Type B pancreatic cell (in vitro differentiated cells): ENCODE data around the gene EFCAB8. TPM values are rescaled to one million over a fixed set of nuclear protein-coding genes. Genes with fewer than 3 reads are reported as not detected.
A peak's percentile ranks its signal among the peaks of the same experiment; 100 is the strongest.

Source experiments
- DNase-seq: peaks from one replicate; pipeline ENCODE4 v3.0.0; 2021; ENCODE audit warnings: mixed read lengths; ENCODE audit not compliant: unreplicated experiment; ENCODE audit errors: extremely low spot score
- H3K27ac Mint-ChIP-seq: 2 replicates; pipeline ENCODE4 v1.8.0; 2021; ENCODE audit warnings: mild to moderate bottlenecking, mixed read lengths
- H3K27me3 Mint-ChIP-seq: 2 replicates; pipeline ENCODE4 v1.8.0; 2021; ENCODE audit warnings: mixed read lengths
- H3K36me3 Mint-ChIP-seq: 2 replicates; pipeline ENCODE4 v1.8.0; 2021; ENCODE audit warnings: mixed read lengths
- H3K4me1 Mint-ChIP-seq: one replicate; pipeline ENCODE4 v1.8.0; 2021; ENCODE audit warnings: mixed read lengths; ENCODE audit not compliant: unreplicated experiment
- H3K4me3 Mint-ChIP-seq: 2 replicates; pipeline ENCODE4 v1.8.0; 2021; ENCODE audit warnings: mild to moderate bottlenecking, mixed read lengths
- H3K9me3 Mint-ChIP-seq: 2 replicates; pipeline ENCODE4 v1.8.0; 2021; ENCODE audit warnings: mixed read lengths
- total RNA-seq: library from RNA; stranded (reverse); gene quantifications from 2 replicates; pipeline ENCODE4 v1.2.1, GENCODE V29; 2021; ENCODE audit warnings: low replicate concordance
- TF ChIP-seq, protein P1 (sequence below): fragments of 200-600 bp; sonication (generic); conservative IDR thresholded peaks from 2 replicates; pipeline ENCODE4 v1.5.0; 2021; ENCODE audit warnings: antibody characterized with exemption, mild to moderate bottlenecking

EFCAB8 gene
- total RNA-seq, 1 donor from 2014 or later, result 0.97 TPM

DNA sequence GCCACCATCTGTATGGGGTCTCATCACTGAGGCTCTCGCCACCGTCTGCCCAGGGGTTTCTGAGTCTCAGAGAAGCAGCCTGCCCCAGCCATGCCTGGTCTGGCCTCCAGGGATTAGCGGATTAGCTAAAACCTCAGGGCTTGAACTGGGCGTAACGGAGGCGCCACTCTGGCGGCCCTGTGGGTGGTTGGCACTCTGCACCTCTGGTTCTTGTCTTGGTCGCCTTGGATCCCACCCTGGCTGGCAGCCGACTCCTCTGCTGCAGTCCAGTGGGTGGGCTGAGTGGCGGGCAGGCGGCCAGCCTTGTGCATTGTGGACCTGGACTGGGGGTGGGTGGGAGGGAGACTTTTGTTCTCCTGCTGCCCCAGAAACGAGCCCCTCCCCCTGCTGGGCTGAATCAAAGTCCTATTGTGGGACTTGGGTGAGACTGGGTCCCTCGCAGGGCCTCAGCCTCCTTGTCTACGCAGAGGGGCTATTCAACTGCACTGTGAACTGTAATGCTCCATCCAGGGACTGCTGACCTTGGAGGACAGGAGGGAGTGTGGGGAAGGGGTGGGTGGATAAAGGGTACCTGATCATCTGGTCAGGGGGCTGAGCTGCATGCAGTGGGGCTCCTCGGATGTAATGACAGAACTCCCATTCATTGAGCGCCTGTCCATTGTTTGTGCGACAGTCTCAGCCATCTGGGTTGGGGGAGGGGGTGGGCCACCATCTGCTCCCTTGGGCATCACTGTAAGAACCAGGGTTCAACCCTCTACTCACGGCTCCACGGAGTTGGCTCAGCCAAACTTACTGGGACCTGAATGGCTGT is 121.6 kb downstream of the EFCAB8 start:
- Mint-ChIP-seq H3K4me3 (no peak overlapping the region), H3K9me3 (no peaks in the 10 kb centered on the region), H3K4me1 (peaks cover 10% of the 10 kb centered on the region), H3K36me3 (no peaks in the 10 kb centered on the region), H3K27ac (no peak overlapping the region), H3K27me3 (peaks cover 4% of the 10 kb centered on the region)
- no peak for DNase-seq
- TF ChIP-seq, protein P1, sequence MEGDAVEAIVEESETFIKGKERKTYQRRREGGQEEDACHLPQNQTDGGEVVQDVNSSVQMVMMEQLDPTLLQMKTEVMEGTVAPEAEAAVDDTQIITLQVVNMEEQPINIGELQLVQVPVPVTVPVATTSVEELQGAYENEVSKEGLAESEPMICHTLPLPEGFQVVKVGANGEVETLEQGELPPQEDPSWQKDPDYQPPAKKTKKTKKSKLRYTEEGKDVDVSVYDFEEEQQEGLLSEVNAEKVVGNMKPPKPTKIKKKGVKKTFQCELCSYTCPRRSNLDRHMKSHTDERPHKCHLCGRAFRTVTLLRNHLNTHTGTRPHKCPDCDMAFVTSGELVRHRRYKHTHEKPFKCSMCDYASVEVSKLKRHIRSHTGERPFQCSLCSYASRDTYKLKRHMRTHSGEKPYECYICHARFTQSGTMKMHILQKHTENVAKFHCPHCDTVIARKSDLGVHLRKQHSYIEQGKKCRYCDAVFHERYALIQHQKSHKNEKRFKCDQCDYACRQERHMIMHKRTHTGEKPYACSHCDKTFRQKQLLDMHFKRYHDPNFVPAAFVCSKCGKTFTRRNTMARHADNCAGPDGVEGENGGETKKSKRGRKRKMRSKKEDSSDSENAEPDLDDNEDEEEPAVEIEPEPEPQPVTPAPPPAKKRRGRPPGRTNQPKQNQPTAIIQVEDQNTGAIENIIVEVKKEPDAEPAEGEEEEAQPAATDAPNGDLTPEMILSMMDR, result no peak

DNA sequence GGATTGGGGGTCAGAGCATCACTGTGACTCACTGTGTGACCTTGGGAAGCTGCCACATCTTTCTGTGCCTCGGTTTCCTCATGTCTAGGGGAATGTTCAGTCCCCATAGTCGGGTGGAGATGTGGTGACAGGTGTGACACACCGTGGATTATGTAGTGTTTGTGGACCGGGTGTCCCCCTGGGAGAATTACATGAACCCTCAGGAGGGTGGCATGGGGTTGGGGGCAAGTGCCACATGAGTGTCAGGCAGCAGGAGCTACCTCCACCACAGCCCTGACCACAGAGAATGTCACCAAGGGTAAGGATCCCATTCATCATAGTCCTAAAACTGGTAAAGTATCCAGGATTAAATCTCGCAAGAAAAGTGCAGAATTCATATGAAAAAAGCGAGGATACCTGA is 122.3 kb downstream of the EFCAB8 start:
- no peak for DNase-seq
- Mint-ChIP-seq H3K36me3 (no peaks in the 10 kb centered on the region), H3K4me1 (peaks cover 7% of the 10 kb centered on the region), H3K27ac (no peak overlapping the region), H3K27me3 (peaks cover 4% of the 10 kb centered on the region), H3K4me3 (no peak overlapping the region), H3K9me3 (no peaks in the 10 kb centered on the region)
- TF ChIP-seq, protein P1, result no peak

DNA sequence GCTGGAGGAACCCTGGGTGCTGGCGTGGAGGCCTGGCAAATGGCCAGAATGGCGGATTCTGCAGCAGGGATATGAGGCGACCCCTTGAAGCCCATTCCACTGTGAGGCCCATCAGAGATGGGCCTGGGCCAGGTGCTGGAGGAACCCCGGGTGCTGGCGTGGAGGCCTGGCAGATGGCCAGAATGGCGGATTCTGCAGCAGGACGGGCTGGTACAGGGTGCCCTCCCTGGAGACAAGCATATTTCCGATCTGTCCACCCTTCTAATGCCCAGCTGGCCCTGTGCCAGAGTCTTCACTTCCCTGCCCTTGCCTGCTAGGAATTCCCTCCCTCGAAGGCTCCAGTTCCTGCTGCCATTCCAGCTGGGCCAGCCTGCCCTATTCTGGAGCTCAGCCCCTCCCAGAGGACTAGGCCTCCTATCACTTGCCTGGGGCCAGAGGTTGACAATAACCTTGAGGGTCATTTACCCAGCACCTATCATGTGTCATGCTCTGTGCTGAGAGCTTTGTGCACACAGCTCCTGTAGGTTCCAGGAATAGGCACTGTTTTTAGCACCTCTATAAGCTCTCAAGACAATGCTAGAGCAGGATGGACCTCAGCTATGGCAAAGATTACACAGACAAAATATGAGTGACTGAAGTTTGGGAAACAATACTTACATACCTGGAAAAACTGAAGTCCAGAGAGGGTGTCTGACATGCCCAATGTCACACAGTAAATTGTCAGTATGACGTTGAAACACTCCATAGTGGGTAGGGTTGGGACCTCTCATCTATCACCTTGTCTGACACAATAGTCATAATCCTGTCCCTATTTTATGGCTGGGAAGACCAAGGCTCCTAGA is 124.1 kb downstream of the EFCAB8 start:
- TF ChIP-seq, protein P1, result no peak
- H3K36me3 Mint-ChIP-seq, result no peaks in the 10 kb centered on the region
- DNase-seq, result no peak
- H3K27me3 Mint-ChIP-seq, result peaks cover 4% of the 10 kb centered on the region
- no peaks in the 10 kb centered on the region for H3K4me1 Mint-ChIP-seq
- H3K9me3 Mint-ChIP-seq, result no peaks in the 10 kb centered on the region
- H3K27ac Mint-ChIP-seq, result no peak overlapping the region
- H3K4me3 Mint-ChIP-seq, result no peak overlapping the region

DNA sequence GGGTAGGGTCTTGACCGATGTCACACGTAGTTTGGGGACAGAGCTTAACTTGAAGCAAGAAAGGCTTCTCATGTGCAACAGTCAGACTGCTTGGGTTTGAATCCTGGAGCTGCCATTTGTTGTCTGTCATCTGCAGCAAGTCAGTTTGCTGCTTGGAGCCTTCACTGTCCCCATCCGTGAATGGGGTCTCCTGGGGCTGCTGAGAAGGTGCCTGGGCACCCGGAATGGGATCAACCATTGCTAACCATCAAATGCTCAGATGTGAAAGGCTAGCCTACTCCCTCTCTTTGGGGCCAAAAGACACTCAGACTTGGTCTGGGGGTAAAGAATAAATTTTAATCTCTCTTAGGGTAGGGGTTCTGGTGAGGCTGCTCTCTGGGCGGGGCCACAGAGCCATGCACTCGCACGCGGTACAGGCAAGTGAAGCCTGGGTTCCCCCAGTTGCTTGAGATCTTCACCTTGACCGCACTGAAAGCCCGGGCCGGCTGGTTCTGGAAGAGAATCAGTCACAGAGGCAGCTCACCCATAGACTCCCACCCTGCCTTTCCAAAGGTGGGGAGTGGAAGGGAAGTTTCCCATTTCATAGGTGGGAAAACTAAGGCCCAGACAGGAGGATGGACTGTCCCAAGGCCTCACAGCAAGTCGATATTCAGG is 124.9 kb downstream of the EFCAB8 start:
- no peaks in the 10 kb centered on the region for H3K4me1 Mint-ChIP-seq
- peaks cover 4% of the 10 kb centered on the region for H3K27me3 Mint-ChIP-seq
- no peaks in the 10 kb centered on the region for H3K36me3 Mint-ChIP-seq
- H3K27ac Mint-ChIP-seq, result no peak overlapping the region
- DNase-seq, result no peak
- TF ChIP-seq, protein P1, result no peak
- H3K9me3 Mint-ChIP-seq, result no peaks in the 10 kb centered on the region
- H3K4me3 Mint-ChIP-seq, result no peak overlapping the region

DNA sequence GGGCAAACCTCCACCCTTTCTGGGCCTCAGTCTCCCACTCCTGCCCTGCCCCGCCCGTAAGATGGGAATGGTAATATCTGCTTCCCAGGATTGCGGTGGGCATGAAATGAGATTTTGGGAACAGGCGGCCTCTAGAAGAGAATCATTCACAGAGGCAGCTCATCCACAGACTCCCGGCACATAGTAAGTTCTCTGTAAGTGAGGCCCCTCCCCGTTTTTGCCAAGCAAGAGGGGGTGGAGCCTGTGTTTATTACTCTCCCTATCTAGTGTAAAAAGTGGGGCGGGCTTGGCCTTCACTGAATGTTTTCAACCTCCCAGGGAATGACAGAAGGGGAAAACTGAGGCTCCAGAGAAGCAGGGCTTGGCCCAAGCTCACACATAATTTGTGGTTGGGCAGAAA is 125.5 kb downstream of the EFCAB8 start:
- TF ChIP-seq, protein P1, result no peak
- peak overlapping the region; percentile 23 for H3K27ac Mint-ChIP-seq
- H3K9me3 Mint-ChIP-seq, result no peaks in the 10 kb centered on the region
- H3K4me1 Mint-ChIP-seq, result no peaks in the 10 kb centered on the region
- H3K4me3 Mint-ChIP-seq, result no peak overlapping the region
- H3K27me3 Mint-ChIP-seq, result peaks cover 4% of the 10 kb centered on the region
- no peak for DNase-seq
- H3K36me3 Mint-ChIP-seq, result no peaks in the 10 kb centered on the region
